Measurements from ENCODE around the gene ARHGAP25. TPM values are rescaled to one million over a fixed set of nuclear protein-coding genes. Genes with fewer than 3 reads are reported as not detected.

Gene ARHGAP25
- total RNA-seq: 0.32 and 1.4 TPM in 2 replicates

GRCh38 chr2:68734688-68735525 is at the start of gene ARHGAP25:
ARHGAP25 (plus strand) TSS chr2:68734811; CDS start chr2:68735200, 389 bp downstream.

GRCh38 chr2:68871159-68871764 is 136.7 kb downstream of the ARHGAP25 start, which contains the start of gene BMP10:
BMP10 (minus strand) TSS chr2:68871397; CDS start chr2:68871358, 39 bp downstream.

Other genes starting within 250 kb of the ARHGAP25 start
- not detected in 2 replicates for gene PROKR1, start 91.2 kb upstream of the ARHGAP25 start, total RNA-seq
- gene BMP10, start 136.6 kb downstream of the ARHGAP25 start, total RNA-seq: not detected in 2 replicates
- gene GKN2, start 218.1 kb downstream of the ARHGAP25 start, total RNA-seq: not detected in 2 replicates
- not detected in 2 replicates for gene GKN1, start 239.8 kb downstream of the ARHGAP25 start, total RNA-seq